Naive thymus-derived CD4-positive, alpha-beta T cell (primary cell): Measurements from ENCODE around the gene SGPP2. TPM values are rescaled to one million over a fixed set of nuclear protein-coding genes. Genes with fewer than 3 reads are reported as not detected.
A peak's percentile ranks its signal among the peaks of the same experiment; 100 is the strongest.

Source experiments
- ATAC-seq: fragments of 150-1000 bp; cut with Tn5 transposase; 2 replicates; pipeline ENCODE4 v1.10.0; 2021; ENCODE audit warnings: mild to moderate bottlenecking, moderate library complexity
- CTCF ChIA-PET: fragments of 350-600 bp; sonication (Branson Sonifier 250); formaldehyde crosslinking; loops from one replicate; lab custom pipeline; 2021; ENCODE audit warnings: antibody characterized with exemption; lab: Charles Lee
- POLR2A ChIA-PET: fragments of 350-600 bp; sonication (Branson Sonifier 250); formaldehyde crosslinking; loops from one replicate; lab custom pipeline; 2021; ENCODE audit warnings: antibody characterized with exemption, inconsistent platforms; lab: Charles Lee
- DNase-seq, 9 donors: peaks; one replicate each; pipeline versions ENCODE4 v3.0.0 to v3.0.0-alpha.2; 2020 to 2022; ENCODE audit warnings: mixed read lengths in 1 of 9
- H3K27ac ChIP-seq: one replicate; pipeline ENCODE4 v1.7.0; 2013; ENCODE audit warnings: mild to moderate bottlenecking, low read depth, low read length, moderate library complexity
- H3K27me3 ChIP-seq, 2 donors: one replicate each; pipeline ENCODE4 v1.7.0; 2013; ENCODE audit warnings: low read length in 2 of 2, mild to moderate bottlenecking in 2 of 2, moderate library complexity in 2 of 2; ENCODE audit not compliant: control insufficient read depth in 2 of 2, insufficient read depth in 2 of 2
- H3K36me3 ChIP-seq, 3 experiments: 1 replicate in 2 of 3; 2 replicates in 1 of 3; pipeline ENCODE4 v1.7.0; 2013; ENCODE audit warnings: low read length in 3 of 3, mild to moderate bottlenecking in 3 of 3, moderate library complexity in 1 of 3; ENCODE audit not compliant: insufficient read depth in 3 of 3, control insufficient read depth in 2 of 3
- H3K4me1 ChIP-seq, 2 donors: one replicate each; pipeline ENCODE4 v1.7.0; 2013; ENCODE audit warnings: low read length in 2 of 2, mild to moderate bottlenecking in 2 of 2, moderate library complexity in 1 of 2; ENCODE audit not compliant: control insufficient read depth in 2 of 2, insufficient read depth in 2 of 2
- H3K4me3 ChIP-seq: 2 replicates; pipeline ENCODE4 v1.7.0; 2013; ENCODE audit warnings: mild to moderate bottlenecking, low read length
- H3K9me3 ChIP-seq, 3 experiments: 1 replicate in 2 of 3; 2 replicates in 1 of 3; pipeline ENCODE4 v1.7.0; 2013; ENCODE audit warnings: low read length in 3 of 3; ENCODE audit not compliant: control insufficient read depth in 2 of 3
- H3K27ac Mint-ChIP-seq, 9 donors: one replicate each; pipeline ENCODE4 v1.8.0; 2020 to 2022; ENCODE audit warnings: mixed read lengths in 9 of 9, mild to moderate bottlenecking in 8 of 9, moderate library complexity in 5 of 9, inconsistent platforms in 2 of 9
- H3K27me3 Mint-ChIP-seq, 5 donors: one replicate each; pipeline ENCODE4 v1.8.0; 2021 to 2022; ENCODE audit warnings: mixed read lengths in 5 of 5, mild to moderate bottlenecking in 1 of 5
- H3K36me3 Mint-ChIP-seq, 5 donors: one replicate each; pipeline ENCODE4 v1.8.0; 2020 to 2022; ENCODE audit warnings: mixed read lengths in 5 of 5, mild to moderate bottlenecking in 3 of 5, inconsistent platforms in 1 of 5
- H3K4me1 Mint-ChIP-seq, 7 donors: one replicate each; pipeline ENCODE4 v1.8.0; 2020 to 2022; ENCODE audit warnings: mixed read lengths in 7 of 7, mild to moderate bottlenecking in 3 of 7, inconsistent platforms in 1 of 7
- H3K4me3 Mint-ChIP-seq, 10 donors: one replicate each; pipeline ENCODE4 v1.8.0; 2020 to 2022; ENCODE audit warnings: mild to moderate bottlenecking in 10 of 10, mixed read lengths in 10 of 10, moderate library complexity in 6 of 10, inconsistent platforms in 2 of 10
- H3K9me3 Mint-ChIP-seq, 11 donors: one replicate each; pipeline ENCODE4 v1.8.0; 2020 to 2022; ENCODE audit warnings: mixed read lengths in 11 of 11, mild to moderate bottlenecking in 4 of 11, inconsistent platforms in 1 of 11, moderate library complexity in 1 of 11
- intact Hi-C, 2 donors: fragments of 100-400 bp; cut with micrococcal nuclease; formaldehyde crosslinking; loops; one replicate each; pipeline ENCODE4 v1.15.1; 2023
- polyA plus RNA-seq, 2 donors: library from polyadenylated mRNA; unstranded; fragments of 300-500 nt; fragmentation: Illumina TruSeq; gene quantifications; one replicate each; pipeline ENCODE4 v1.2.3, GENCODE V29; 2021
- total RNA-seq, 6 experiments: library from RNA in 5 of 6; stranded (reverse) in 5 of 6; gene quantifications; 1 replicate in 5 of 6; 2 replicates in 1 of 6; pipeline ENCODE4 v1.2.3 and lab custom pipeline; 2021 to 2026

SGPP2 gene
- total and polyA plus RNA-seq, 7 experiments from 2014 or later, result 0.05 to 5.8 (median 0.68) TPM

DNA sequence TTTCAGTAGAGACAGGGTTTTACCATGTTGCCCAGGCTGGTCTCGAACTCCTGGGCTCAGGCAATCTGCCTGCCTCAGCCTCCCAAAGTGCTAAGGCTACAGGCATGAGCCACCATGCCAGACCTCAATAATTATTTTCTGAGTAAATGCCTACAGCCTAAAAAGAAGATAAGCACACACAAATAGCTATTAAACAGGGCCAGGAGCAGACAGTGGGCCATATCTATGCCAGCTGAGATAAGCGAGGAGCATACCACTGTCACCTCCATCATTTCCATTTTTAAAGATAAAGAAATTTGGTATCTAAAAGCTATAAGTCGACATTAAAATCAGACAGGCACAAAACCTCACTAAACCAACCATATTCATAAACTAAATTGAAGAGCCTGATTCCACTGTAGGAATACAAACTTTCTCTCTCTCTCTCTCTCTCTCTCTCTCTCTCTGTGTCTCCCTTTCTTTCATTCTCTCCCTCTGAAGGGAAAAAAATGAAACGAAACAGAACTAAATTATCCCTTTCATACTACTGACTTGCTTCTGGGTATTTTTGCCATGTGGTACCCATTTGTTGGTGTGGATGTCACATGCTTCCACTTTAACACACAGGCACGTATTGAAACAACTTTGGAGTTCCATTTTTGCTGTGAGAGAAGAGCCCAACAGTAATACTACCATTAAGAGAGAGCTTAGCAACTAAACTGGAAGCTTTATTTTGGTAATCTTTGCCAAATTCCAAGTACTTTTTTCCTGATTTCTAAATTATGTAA is 180.6 kb downstream of the SGPP2 start:
- H3K27ac Mint-ChIP-seq, result peak overlapping the region in 1 of 9 donors; percentile 25
- no peaks in the 10 kb centered on the region for H3K27me3 Mint-ChIP-seq
- ATAC-seq (no peak), DNase-seq (no peak)
- Histone ChIP-seq H3K36me3 (peaks cover 0 to 10% (median 0%) of the 10 kb centered on the region in 3 experiments), H3K4me3 (no peak overlapping the region), H3K9me3 (no peaks in the 10 kb centered on the region), H3K27me3 (no peaks in the 10 kb centered on the region), H3K4me1 (no peaks in the 10 kb centered on the region), H3K27ac (no peak overlapping the region)
- H3K4me3 Mint-ChIP-seq, result no peak overlapping the region
- peaks cover 4 to 36% (median 23%) of the 10 kb centered on the region in 5 donors for H3K36me3 Mint-ChIP-seq
- ChIA-PET CTCF (no interaction called here), POLR2A (interaction anchor here (0.7 kb wide), 1 partner anchor 11 kb away, joined by 3 read pairs; no protein-coding TSS in a partner anchor)
- H3K9me3 Mint-ChIP-seq, result no peaks in the 10 kb centered on the region
- intact Hi-C loops, result no loop called here
- peaks cover 0 to 7% (median 0%) of the 10 kb centered on the region in 7 donors for H3K4me1 Mint-ChIP-seq

DNA sequence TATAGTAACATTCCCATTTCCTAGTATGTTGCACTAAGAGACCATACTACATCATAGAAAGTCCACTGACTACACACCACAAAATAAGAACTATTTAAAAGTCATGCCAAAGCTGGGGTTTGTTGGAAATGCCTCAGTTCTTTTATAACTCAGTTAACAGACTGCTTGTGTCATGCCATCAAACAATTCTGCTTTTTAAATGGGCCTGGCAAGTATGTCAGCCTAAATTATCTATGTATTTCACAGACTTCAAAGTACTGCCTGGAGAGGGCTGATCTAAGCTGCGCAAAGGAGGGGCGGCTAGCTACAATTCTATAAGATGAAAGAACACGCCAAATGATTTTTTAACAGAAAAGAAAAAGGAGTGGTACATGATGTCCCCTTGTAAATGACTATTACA is 182.0 kb downstream of the SGPP2 start:
- Histone ChIP-seq H3K4me1 (no peaks in the 10 kb centered on the region), H3K36me3 (peaks cover 0 to 9% (median 0%) of the 10 kb centered on the region in 3 experiments), H3K27me3 (no peaks in the 10 kb centered on the region), H3K9me3 (no peaks in the 10 kb centered on the region), H3K4me3 (no peak overlapping the region), H3K27ac (no peak overlapping the region)
- intact Hi-C loops, result no loop called here
- Mint-ChIP-seq H3K36me3 (peaks cover 4 to 36% (median 18%) of the 10 kb centered on the region in 5 donors), H3K27ac (peak overlapping the region in 1 of 9 donors; percentile 15), H3K9me3 (no peaks in the 10 kb centered on the region), H3K4me1 (peaks cover 0 to 5% (median 0%) of the 10 kb centered on the region in 7 donors), H3K4me3 (no peak overlapping the region), H3K27me3 (no peaks in the 10 kb centered on the region)
- DNase-seq (no peak), ATAC-seq (no peak)
- ChIA-PET POLR2A (no interaction called here), CTCF (no interaction called here)

- no peaks in the 10 kb centered on the region for H3K4me1 ChIP-seq
- no peaks in the 10 kb centered on the region for H3K27me3 ChIP-seq
- ChIA-PET POLR2A (interaction anchor here (0.6 kb wide), 1 partner anchor 36 kb away, joined by 3 read pairs; no protein-coding TSS in a partner anchor), CTCF (no interaction called here)
- intact Hi-C loops, result no loop called here
- no peak for DNase-seq
- H3K27me3 Mint-ChIP-seq, result no peaks in the 10 kb centered on the region
- H3K9me3 ChIP-seq, result no peaks in the 10 kb centered on the region
- no peaks in the 10 kb centered on the region for H3K9me3 Mint-ChIP-seq
- no peak overlapping the region for H3K4me3 Mint-ChIP-seq
- peaks cover 7 to 48% (median 19%) of the 10 kb centered on the region in 5 donors for H3K36me3 Mint-ChIP-seq
- peaks cover 0 to 5% (median 0%) of the 10 kb centered on the region in 7 donors for H3K4me1 Mint-ChIP-seq
- peaks cover 0 to 22% (median 0%) of the 10 kb centered on the region in 3 experiments for H3K36me3 ChIP-seq
- peak overlapping the region in 1 of 9 donors; percentile 4 for H3K27ac Mint-ChIP-seq
- ATAC-seq, result no peak
- H3K4me3 ChIP-seq, result no peak overlapping the region
- no peak overlapping the region for H3K27ac ChIP-seq
Observed at GRCh38 chr2:222608081-222608480, 183.7 kb downstream of the SGPP2 start.

- H3K9me3 Mint-ChIP-seq, result no peaks in the 10 kb centered on the region
- peaks cover 0 to 26% (median 0%) of the 10 kb centered on the region in 3 experiments for H3K36me3 ChIP-seq
Observed at GRCh38 chr2:222609381-222609780, 185.0 kb downstream of the SGPP2 start.

More at GRCh38 chr2:222609381-222609780, 185.0 kb downstream of the SGPP2 start:
- Mint-ChIP-seq H3K27me3 (no peaks in the 10 kb centered on the region), H3K4me3 (no peak overlapping the region), H3K27ac (peak overlapping the region in 1 of 9 donors; percentile 41), H3K4me1 (peaks cover 0 to 5% (median 0%) of the 10 kb centered on the region in 7 donors), H3K36me3 (peaks cover 5 to 48% (median 23%) of the 10 kb centered on the region in 5 donors)
- Histone ChIP-seq H3K27me3 (no peaks in the 10 kb centered on the region), H3K9me3 (no peaks in the 10 kb centered on the region), H3K4me1 (no peaks in the 10 kb centered on the region), H3K4me3 (no peak overlapping the region), H3K27ac (no peak overlapping the region)
- DNase-seq (no peak), ATAC-seq (no peak)
- ChIA-PET POLR2A (no interaction called here), CTCF (no interaction called here)
- intact Hi-C loops, result no loop called here

Other genes starting within 250 kb of the SGPP2 start
- not detected for gene PAX3, start 125.5 kb upstream of the SGPP2 start, total RNA-seq
- not detected for gene PAX3, start 125.5 kb upstream of the SGPP2 start, polyA plus RNA-seq
- gene FARSB, start 231.5 kb downstream of the SGPP2 start, total RNA-seq, result 10 to 100 TPM; 10.5 to 23.3 (median 13.8) TPM
- gene FARSB, start 231.5 kb downstream of the SGPP2 start, polyA plus RNA-seq, result 10 to 100 TPM; 27.6 to 31.8 TPM
- gene MOGAT1, start 247.1 kb downstream of the SGPP2 start, total RNA-seq, result not detected
- gene MOGAT1, start 247.1 kb downstream of the SGPP2 start, polyA plus RNA-seq, result not detected